ENCODE data around the gene SNX11.

The SNX11 gene

GRCh38 chr17:48162946-48163506, 55.5 kb downstream of the SNX11 start:
- no peak for DNase-seq

DNA sequence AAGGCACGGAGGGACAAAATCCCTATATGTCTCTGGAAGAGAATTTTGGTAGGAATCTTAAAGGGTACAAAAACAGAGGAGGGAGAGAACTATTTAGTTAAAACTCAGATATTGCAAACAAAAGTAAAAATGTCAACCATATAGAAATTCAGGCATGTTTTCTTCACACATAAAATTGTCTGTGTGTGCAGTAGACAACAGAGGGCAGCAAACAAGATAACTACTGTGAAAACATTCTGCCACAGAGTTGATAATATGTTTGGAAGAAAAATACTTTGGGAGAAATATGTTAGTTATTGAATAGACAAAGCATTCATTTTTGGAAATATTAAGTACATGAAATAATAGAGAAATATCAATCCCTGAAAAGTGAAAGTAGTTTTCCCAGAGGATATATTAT, 56.2 kb downstream of the SNX11 start:
- DNase-seq: no peak

- DNase-seq: no peak
These were observed 62.4 kb downstream of the SNX11 start for GRCh38 chr17:48169926-48170325.

All from NCI-H1694 (cell line).